Fibroblast of mammary gland (primary cell): ENCODE results near the gene RSPO3.
"Not testable (repeated sequence)": the region's sequence is repeated elsewhere in the genome, so short reads cannot be mapped to it uniquely, and the experiment has no call there.

Source experiments
- DNase-seq: peaks from one replicate; pipeline ENCODE4 v3.0.0-alpha.2; 2010; ENCODE audit warnings: low read depth
- H3K4me3 ChIP-seq: 2 replicates; pipeline ENCODE4 v1.5.1; 2011; ENCODE audit warnings: low read depth, mild to moderate bottlenecking, low read length, moderate library complexity; ENCODE audit not compliant: control insufficient read depth
- CTCF ChIP-seq: conservative IDR thresholded peaks from 2 replicates; pipeline ENCODE4 v1.5.1; 2011; ENCODE audit warnings: low read depth, low read length, inconsistent platforms; ENCODE audit not compliant: control insufficient read depth, insufficient read depth

The RSPO3 gene

GRCh38 chr6:127215931-127216330 lies 97.5 kb downstream of the RSPO3 start:
- H3K4me3 ChIP-seq: no peak overlapping the region
- no peak for TF ChIP-seq CTCF
- DNase-seq: no peak

DNA sequence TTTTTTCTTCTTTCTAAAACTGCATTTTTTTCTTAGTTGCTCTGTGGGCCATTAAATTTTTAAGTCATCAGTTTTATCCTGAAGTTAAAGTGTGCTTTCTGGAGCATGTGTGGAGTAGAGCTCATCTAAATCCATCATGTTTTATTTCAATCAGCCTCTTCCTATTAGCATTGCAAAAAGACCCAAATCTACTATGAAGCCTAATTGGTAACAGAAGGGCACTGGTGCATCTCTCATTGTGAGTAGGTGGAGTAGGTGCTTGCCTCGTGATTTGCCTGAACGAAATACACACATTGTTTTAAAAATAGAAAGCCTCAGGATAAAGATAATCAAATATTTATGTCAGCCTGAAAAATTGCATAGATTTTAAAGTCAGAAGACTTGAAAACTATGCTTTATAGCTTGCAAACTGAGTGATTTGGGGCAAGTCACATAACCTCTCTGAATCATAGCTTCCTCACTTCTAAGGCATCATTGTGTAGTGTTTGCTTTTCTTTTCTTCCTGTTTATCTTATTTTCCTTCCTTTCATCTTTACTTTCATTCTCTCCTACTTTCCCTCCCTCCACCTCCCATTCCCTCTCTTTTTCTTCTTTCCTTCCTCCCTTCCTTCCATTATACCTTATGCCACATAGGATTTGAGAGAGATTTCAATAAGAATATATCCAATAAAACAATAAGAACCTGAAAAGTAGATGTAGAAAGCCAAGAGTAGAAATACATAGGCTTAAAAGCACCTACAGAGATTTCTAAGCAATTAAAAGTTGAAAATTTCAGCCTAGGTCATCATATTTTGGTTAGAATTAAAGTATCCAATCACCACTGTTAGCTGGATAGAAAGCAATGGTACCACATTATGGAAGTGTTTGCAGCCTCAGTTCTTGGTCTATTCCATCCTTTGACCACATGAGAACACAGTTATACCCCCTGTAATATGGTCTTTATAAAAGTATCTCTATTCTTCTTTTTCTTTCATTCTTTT lies 98.6 kb downstream of the RSPO3 start:
- no peak for DNase-seq
- no peak overlapping the region for H3K4me3 ChIP-seq
- no peak for TF ChIP-seq CTCF

DNA sequence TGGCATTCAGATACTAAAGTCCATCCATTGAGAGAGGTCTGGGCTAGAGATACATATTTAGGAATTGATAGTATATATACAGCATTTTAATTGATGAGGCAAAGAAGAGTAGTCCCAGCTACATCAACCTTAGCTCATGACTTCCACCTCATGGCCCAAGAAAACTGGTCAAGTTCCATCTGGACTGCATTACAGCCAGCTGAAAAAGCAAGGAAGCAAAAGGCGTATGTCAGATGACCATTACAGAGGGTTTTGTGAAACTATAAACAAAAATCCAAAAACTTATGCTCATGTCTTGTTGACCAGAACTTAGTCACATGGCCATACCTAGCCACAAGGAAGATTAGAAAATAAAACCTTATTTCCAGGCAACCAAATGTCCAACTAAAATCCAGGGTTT lies 101.4 kb downstream of the RSPO3 start:
- TF ChIP-seq CTCF: no peak
- no peak overlapping the region for H3K4me3 ChIP-seq

GRCh38 chr6:127221201-127221600 lies 102.7 kb downstream of the RSPO3 start:
- TF ChIP-seq CTCF: no peak
- H3K4me3 ChIP-seq: no peak overlapping the region
- no peak for DNase-seq

More for the DNA sequence above, 101.4 kb downstream of the RSPO3 start:
- DNase-seq: peak; percentile 64

DNA sequence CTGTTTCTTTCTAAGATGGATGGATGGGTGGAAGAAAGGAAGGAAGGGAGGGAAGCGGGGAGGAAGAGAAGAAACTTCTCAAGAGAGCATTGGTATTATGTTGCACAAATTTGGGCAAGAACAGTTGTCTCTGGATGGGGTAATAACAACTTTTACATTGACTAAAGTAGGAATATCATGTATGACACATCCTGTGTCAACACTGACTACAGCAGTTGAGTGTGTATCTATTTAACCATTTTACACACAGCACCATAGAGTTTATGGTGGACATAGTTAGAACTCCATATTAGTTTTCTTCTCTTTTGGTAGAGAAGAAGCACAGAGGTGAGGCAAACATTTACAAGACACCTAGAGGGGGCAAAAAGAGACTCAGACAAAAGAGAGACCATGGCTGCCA lies 103.9 kb downstream of the RSPO3 start:
- no peak for TF ChIP-seq CTCF
- H3K4me3 ChIP-seq: no peak overlapping the region
- DNase-seq: peak; percentile 33

GRCh38 chr6:127225497-127225896 lies 107.0 kb downstream of the RSPO3 start:
- DNase-seq: no peak
- no peak overlapping the region for H3K4me3 ChIP-seq
- TF ChIP-seq CTCF: no peak

GRCh38 chr6:127233819-127234218 lies 115.3 kb downstream of the RSPO3 start:
- not testable (repeated sequence) for DNase-seq, H3K4me3 ChIP-seq
